HG02798 (cell line): Measurements from ENCODE around the gene TMC6.
"Not testable (repeated sequence)": the region's sequence is repeated elsewhere in the genome, so short reads cannot be mapped to it uniquely, and the experiment has no call there.

Experiments
- ATAC-seq: cut with Tn5 transposase; IDR thresholded peaks from one replicate; pipeline ENCODE4 v1.9.1; 2021; ENCODE audit warnings: mild to moderate bottlenecking; ENCODE audit not compliant: unreplicated experiment, poor library complexity

TMC6 gene

DNA sequence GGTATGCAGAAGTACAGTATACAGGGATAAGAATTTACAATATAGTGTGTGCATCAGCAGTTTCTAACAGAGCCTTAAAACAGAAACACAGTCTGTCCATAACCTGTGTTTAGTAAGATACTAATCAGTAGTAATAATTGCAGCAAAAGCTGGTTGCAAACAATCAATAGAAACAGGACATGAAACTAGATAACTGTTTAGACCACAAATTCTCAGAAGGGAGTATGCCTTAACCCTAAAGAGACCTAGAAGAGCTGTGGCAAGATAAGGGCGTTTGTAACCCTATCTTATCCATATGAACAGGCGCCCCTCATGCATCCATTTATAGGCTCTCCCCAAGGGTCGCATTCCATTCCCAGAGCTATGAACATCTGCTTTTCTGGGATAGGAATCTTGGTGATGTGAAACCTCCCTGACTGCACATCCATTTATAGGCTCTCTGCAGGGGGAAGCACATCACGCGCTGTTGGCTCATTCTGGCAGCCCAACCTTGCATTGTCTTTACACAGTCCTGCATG lies 46.1 kb downstream of the TMC6 start:
- not testable (repeated sequence) for ATAC-seq

DNA sequence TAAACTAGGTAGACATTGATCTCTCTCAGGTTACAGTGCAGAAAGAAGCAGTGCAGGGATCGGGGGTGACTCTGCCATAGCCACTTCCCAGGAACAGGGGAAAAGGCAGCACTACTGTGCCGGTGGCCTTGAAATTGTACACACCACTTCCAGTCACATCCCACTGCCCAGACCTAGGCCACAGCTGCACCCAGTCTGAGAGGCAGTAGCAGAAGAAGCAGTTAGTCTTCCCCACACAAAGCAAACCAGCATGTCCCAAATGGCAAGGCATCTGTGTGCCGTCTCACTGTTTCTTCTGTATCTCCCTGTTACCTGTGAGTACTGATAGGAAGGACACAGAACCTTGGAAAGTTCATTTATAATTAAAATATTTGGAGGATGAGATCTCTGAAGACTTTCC lies 47.0 kb downstream of the TMC6 start:
- ATAC-seq: no peak

DNA sequence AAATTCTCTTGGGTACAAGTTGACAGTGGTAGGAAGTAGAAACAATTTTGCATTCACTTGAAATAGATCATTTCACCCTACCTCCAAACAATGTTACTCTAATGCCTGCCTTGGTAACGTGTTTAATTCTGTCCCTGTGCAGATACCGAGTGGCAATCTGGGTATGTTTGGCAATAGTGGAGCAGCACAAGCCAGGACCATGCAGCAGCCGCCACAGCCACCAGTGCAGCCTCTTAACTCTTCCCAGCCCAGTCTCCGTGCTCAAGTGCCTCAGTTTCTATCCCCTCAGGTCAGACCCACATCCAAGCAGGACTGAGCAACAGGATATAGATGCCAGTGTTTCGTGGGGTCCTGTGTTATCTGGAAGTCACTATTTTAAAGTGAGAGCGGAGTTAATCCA lies 49.3 kb downstream of the TMC6 start:
- ATAC-seq: no peak

DNA sequence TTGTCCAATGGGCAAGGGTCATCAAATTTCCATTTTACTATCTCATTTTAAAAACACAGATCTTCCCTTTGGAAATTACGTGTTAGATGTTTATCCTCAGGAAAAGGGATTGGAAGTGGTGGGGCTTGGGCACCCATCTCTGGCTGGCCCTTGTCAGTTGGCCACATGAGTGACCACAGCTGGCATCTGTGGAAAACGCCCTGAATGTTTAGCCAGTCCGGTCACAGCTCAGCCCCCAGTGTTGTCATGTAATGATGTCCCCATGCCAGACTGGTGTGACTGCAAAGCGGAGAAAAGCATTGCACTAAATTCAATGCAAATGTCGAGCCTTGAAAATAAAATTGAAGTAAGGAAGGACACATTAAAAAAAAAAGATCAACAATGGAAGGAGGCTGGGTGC lies 53.0 kb downstream of the TMC6 start:
- no peak for ATAC-seq

DNA sequence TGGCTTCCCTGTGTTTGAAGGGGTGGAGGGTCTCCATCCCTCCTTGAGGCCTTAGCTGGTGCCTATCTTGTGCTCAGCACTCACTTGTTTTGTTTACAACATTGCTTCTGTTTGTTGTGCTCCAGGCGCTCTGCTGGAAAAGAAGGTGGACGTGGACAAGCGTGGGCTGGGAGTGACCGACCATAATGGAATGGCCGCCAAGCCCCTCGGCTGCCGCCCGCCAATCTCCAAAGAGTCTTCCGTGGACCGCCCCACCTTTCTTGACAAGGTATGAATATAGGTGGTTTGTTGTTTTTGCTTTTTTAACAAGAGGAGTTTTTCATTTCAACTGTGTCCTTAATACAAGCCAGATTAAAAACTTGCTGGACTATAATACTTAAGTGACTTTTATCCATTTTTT lies 53.5 kb downstream of the TMC6 start:
- no peak for ATAC-seq

DNA sequence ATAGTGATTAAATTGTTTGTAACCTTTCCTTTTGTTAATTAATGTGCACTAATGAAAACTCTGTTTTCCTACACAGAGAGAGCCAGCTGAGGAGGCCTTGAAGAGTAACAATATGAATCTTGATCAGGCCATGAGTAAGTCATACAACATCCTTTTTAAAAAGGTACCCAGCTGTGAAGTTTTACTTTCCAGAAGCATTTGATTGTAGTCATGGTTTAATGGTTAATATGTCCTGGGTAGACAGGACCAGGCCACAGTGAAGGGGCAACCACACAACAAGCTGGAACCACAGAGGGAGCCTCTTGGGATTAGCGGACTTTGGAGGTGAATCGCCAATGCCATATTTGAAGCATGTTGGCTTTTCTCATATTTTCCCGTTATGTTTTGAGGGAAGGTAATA lies 55.6 kb downstream of the TMC6 start:
- ATAC-seq: no peak

GRCh38 chr17:78069695-78070094 lies 58.9 kb downstream of the TMC6 start:
- ATAC-seq: no peak

- ATAC-seq: not testable (repeated sequence)
Measured at GRCh38 chr17:78066976-78067375, 61.6 kb downstream of the TMC6 start.

DNA sequence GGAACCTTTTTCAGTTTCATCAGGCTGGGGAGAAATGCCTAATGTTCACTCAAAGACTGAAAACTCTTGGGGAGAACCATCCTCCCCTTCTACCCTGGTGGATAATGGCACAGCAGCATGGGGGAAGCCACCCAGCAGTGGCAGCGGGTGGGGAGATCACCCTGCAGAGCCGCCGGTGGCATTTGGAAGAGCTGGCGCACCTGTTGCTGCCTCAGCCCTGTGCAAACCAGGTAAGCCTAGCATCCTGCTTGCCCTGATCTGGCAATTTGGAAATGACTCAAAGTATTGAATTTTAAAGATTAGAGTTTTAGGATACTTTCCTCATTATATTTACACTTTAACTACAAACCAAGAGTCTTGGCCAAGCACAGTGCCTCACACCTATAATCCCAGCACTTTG lies 63.8 kb downstream of the TMC6 start:
- ATAC-seq: no peak

DNA sequence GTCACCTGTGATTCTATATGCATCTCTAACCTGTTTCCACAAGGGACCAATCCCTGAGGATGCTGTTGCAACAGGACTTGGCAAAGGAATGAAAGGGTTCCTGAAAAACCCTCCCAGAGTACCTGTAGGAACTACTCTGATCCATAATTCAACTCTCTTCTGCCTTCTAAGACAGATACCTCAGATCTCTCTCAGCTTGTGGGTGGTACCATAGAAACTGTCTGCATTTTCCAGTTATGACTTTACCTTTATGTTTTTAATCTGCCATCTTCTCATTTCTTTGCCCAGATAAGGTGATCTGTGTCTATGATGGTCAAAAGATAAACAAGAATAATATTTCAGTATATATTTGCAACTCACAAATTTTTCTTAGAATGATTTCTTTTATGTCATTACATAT lies 65.1 kb downstream of the TMC6 start:
- ATAC-seq: no peak

DNA sequence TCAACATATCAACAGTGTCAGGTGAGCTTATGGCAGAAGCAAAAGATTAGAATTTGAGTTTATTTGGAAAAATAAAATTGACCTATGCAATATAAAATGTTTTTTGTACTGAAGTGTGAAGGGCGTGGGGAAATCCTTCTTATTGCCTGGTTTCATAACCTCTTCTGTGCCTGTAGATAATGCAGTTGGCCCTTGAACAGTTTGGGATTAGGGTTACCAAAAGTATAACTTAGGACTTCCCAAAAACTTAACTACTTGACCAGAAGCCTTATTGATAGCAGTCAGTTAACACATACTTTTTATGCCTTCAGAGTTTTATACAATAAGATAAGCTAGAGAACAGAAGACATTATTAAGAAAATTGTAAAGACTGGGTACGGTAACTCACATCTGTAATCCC lies 66.0 kb downstream of the TMC6 start:
- no peak for ATAC-seq
